Liver (tissue), 9 donors: Measurements from ENCODE around the gene DDIT4. TPM values are rescaled to one million over a fixed set of nuclear protein-coding genes. Genes with fewer than 3 reads are reported as not detected.
"Not testable (repeated sequence)": the region's sequence is repeated elsewhere in the genome, so short reads cannot be mapped to it uniquely, and the experiment has no call there.

Experiments used
- DNase-seq: peaks from one replicate; pipeline ENCODE4 v3.0.0-alpha.2; 2017; ENCODE audit warnings: low spot score
- H3K27ac ChIP-seq, 2 donors: one replicate each; pipeline ENCODE4 v1.7.0; 2013; ENCODE audit warnings: inconsistent platforms in 2 of 2, low read length in 2 of 2, control low read depth in 1 of 2, low read depth in 1 of 2, mild to moderate bottlenecking in 1 of 2
- H3K27me3 ChIP-seq, 4 donors: one replicate each; pipeline versions ENCODE4 v1.6.1 to v1.7.0; 2013; ENCODE audit warnings: low read length in 3 of 4, inconsistent platforms in 1 of 4, mild to moderate bottlenecking in 1 of 4, moderate library complexity in 1 of 4; ENCODE audit not compliant: control insufficient read depth in 4 of 4, insufficient read depth in 4 of 4
- H3K36me3 ChIP-seq, 4 donors: one replicate each; pipeline versions ENCODE4 v1.6.1 to v1.7.0; 2013; ENCODE audit warnings: low read length in 3 of 4, mild to moderate bottlenecking in 3 of 4, low read depth in 1 of 4, moderate library complexity in 1 of 4; ENCODE audit not compliant: control insufficient read depth in 4 of 4, insufficient read depth in 3 of 4
- H3K4me1 ChIP-seq, 4 donors: one replicate each; pipeline versions ENCODE4 v1.6.1 to v1.7.0; 2013; ENCODE audit warnings: low read length in 3 of 4, mild to moderate bottlenecking in 3 of 4, moderate library complexity in 1 of 4; ENCODE audit not compliant: control insufficient read depth in 4 of 4, insufficient read depth in 4 of 4
- H3K4me3 ChIP-seq, 3 donors: one replicate each; pipeline versions ENCODE4 v1.6.1 to v1.7.0; 2013; ENCODE audit warnings: low read length in 3 of 3, control low read depth in 1 of 3, low read depth in 1 of 3, mild to moderate bottlenecking in 1 of 3
- H3K9ac ChIP-seq, 2 donors: one replicate each; pipeline ENCODE4 v1.7.0; 2013; ENCODE audit warnings: low read length in 2 of 2, mild to moderate bottlenecking in 2 of 2, moderate library complexity in 2 of 2, control low read depth in 1 of 2, low read depth in 1 of 2
- H3K9me3 ChIP-seq, 4 donors: one replicate each; pipeline versions ENCODE4 v1.6.1 to v1.7.0; 2013; ENCODE audit warnings: low read length in 3 of 4; ENCODE audit not compliant: control insufficient read depth in 4 of 4
- ATF3 ChIP-seq: IDR thresholded peaks from 2 replicates; pipeline ENCODE4 v1.6.1; 2016; ENCODE audit warnings: antibody characterized with exemption
- EGR1 ChIP-seq, 2 donors: IDR thresholded peaks; 2 replicates each; pipeline ENCODE4 v1.6.1; 2016 to 2018; ENCODE audit warnings: antibody characterized with exemption in 2 of 2, low read depth in 2 of 2
- FOXA1 ChIP-seq: IDR thresholded peaks from 2 replicates; pipeline ENCODE4 v1.6.1; 2016; ENCODE audit warnings: antibody characterized with exemption
- FOXA2 ChIP-seq: IDR thresholded peaks from 2 replicates; pipeline ENCODE4 v1.6.1; 2016; ENCODE audit warnings: antibody characterized with exemption
- GABPA ChIP-seq, 2 donors: IDR thresholded peaks in 1 of 2; conservative IDR thresholded peaks in 1 of 2; 2 replicates each; pipeline ENCODE4 v1.6.1; 2016; ENCODE audit warnings: antibody characterized with exemption in 2 of 2, mild to moderate bottlenecking in 1 of 2, moderate library complexity in 1 of 2
- HNF4A ChIP-seq, 2 donors: conservative IDR thresholded peaks; 2 replicates each; pipeline ENCODE4 v1.6.1; 2016; ENCODE audit warnings: antibody characterized with exemption in 2 of 2, mild to moderate bottlenecking in 2 of 2
- HNF4G ChIP-seq: IDR thresholded peaks from 2 replicates; pipeline ENCODE4 v1.6.1; 2016; ENCODE audit warnings: antibody characterized with exemption
- JUND ChIP-seq, 2 donors: IDR thresholded peaks; 2 replicates each; pipeline ENCODE4 v1.6.1; 2016; ENCODE audit warnings: antibody characterized with exemption in 2 of 2
- NR2F2 ChIP-seq: IDR thresholded peaks from 2 replicates; pipeline ENCODE4 v1.6.1; 2016; ENCODE audit warnings: antibody characterized with exemption
- RAD21 ChIP-seq, 2 donors: IDR thresholded peaks; 2 replicates each; pipeline ENCODE4 v1.6.1; 2016; ENCODE audit warnings: antibody characterized with exemption in 2 of 2, mild to moderate bottlenecking in 2 of 2
- REST ChIP-seq: IDR thresholded peaks from 2 replicates; pipeline ENCODE4 v1.6.1; 2016; ENCODE audit warnings: antibody characterized with exemption, mild to moderate bottlenecking
- RXRA ChIP-seq, 2 donors: IDR thresholded peaks; 2 replicates each; pipeline ENCODE4 v1.6.1; 2017 to 2018; ENCODE audit warnings: antibody characterized with exemption in 2 of 2, mild to moderate bottlenecking in 1 of 2
- SP1 ChIP-seq: IDR thresholded peaks from 2 replicates; pipeline ENCODE4 v1.6.1; 2018; ENCODE audit warnings: antibody characterized with exemption, mild to moderate bottlenecking
- TAF1 ChIP-seq: conservative IDR thresholded peaks from 2 replicates; pipeline ENCODE4 v1.6.1; 2016; ENCODE audit warnings: antibody characterized with exemption, mild to moderate bottlenecking
- YY1 ChIP-seq: IDR thresholded peaks from 2 replicates; pipeline ENCODE4 v1.6.1; 2016; ENCODE audit warnings: antibody characterized with exemption, mild to moderate bottlenecking
- ZBTB33 ChIP-seq: IDR thresholded peaks from 2 replicates; pipeline ENCODE4 v1.6.1; 2016; ENCODE audit warnings: antibody characterized with exemption
- WGBS: extraction: QIAGEN DNeasy Blood & Tissue Kit; methylation state at CpG from one replicate; pipeline ENCODE4 v1.1.7; 2013; 5-methylcytosine and 5-hydroxymethylcytosine counted together
- polyA plus RNA-seq, 2 donors: library from polyadenylated mRNA; stranded (reverse) in 1 of 2; unstranded in 1 of 2; fragments of 200-250 nt in 1 of 2; fragments of >200 nt in 1 of 2; fragmentation: Nextera tagmentation in 1 of 2; extraction: Ambion mirVana in 1 of 2; gene quantifications; one replicate each; pipeline versions ENCODE4 v1.2.1 to v1.2.3, GENCODE V29; 2013 to 2015
- total RNA-seq, 2 donors: library from RNA; depleted of rRNA; stranded (reverse); fragments of >200 nt; gene quantifications; one replicate each; pipeline ENCODE4 v1.2.3, GENCODE V29; 2014
- TF ChIP-seq, protein P1 (sequence below): fragments of 150-350 bp; IDR thresholded peaks from 2 replicates; pipeline ENCODE4 v1.5.1; 2017; ENCODE audit warnings: improper control_type of control experiment, low read depth, low read length; ENCODE audit not compliant: missing input control
- TF ChIP-seq, protein P2 (sequence below): IDR thresholded peaks from 2 replicates; pipeline ENCODE4 v1.6.1; 2016; ENCODE audit warnings: antibody characterized with exemption
- donor health status: healthy.
- donor health status: healthy.
- donor health status: healthy.
- donor health status: healthy.
- donor health status: healthy.

DDIT4 gene
- total and polyA plus RNA-seq, 4 donors = 18.4 to 69.0 (median 43.7) TPM

DNA sequence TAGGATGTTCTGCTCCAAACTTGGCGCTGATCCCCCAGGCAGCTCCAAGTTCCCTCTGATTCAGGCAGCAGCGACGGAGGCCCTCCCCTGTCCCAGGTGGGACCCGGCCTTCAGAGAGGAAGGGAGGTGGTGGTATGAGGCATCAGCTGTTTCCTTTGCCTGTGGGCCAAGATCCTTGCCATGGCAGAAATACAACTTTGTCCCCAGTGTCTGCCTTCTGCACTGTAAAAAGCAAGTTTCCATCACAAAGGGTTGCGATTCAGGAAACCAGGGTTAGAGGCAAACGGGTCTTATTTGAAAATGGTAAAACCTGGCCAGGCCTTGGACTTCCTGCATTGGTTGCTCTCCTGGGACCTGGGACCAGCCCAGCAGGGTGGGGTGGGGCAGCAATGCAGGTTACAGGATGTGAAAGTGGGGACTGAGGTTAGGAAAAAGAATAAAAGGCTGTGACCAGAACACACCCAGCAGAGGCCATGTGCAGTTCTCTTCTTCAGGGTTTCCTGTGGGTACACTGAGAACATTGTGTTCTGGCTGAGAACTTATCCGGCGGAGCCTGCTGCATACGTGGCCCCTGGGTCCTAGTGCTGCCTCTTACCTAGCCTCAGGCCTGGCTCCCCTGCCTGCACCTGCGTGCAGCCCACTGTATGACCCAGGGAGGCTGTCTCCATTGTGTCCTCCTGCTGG is 25.1 kb upstream of the DDIT4 start:
- DNase-seq = no peak
- 32% methylated on average over 10 of the region's 10 CpGs for WGBS
- Histone ChIP-seq H3K27ac (peak overlapping the region; percentile 71 to 76), H3K9me3 (no peaks in the 10 kb centered on the region), H3K36me3 (no peaks in the 10 kb centered on the region), H3K9ac (peak overlapping the region in 1 of 2 donors; percentile 4), H3K27me3 (no peaks in the 10 kb centered on the region), H3K4me3 (no peak overlapping the region), H3K4me1 (peaks cover 7 to 33% (median 23%) of the 10 kb centered on the region in 4 donors)
- TF ChIP-seq NR2F2 (peak; percentile 99), RXRA (IDR thresholded peaks at IDR 0.05) (peak; percentile 68 to 86), REST (peak; percentile 52), ATF3 (no peak), FOXA2 (no peak), FOXA1 (peak; percentile 24), GABPA (IDR thresholded peaks at IDR 0.05 in 1 of 2, conservative IDR thresholded peaks at IDR 0.05 in 1 of 2) (peak in 1 of 2 donors; percentile 17), HNF4G (peak; percentile 37), EGR1 (IDR thresholded peaks at IDR 0.05; ENCODE audit: low read depth in 2 of 2) (peak in 1 of 2 donors; percentile 60), SP1 (peak; percentile 97), JUND (IDR thresholded peaks at IDR 0.05) (peak in 1 of 2 donors; percentile 55), HNF4A (conservative IDR thresholded peaks at IDR 0.05) (peak; percentile 3 to 31), YY1 (peak; percentile 59), TAF1 (peak; percentile 76), ZBTB33 (no peak), RAD21 (IDR thresholded peaks at IDR 0.05) (peak; percentile 47 to 65)
- TF ChIP-seq, protein P1, sequence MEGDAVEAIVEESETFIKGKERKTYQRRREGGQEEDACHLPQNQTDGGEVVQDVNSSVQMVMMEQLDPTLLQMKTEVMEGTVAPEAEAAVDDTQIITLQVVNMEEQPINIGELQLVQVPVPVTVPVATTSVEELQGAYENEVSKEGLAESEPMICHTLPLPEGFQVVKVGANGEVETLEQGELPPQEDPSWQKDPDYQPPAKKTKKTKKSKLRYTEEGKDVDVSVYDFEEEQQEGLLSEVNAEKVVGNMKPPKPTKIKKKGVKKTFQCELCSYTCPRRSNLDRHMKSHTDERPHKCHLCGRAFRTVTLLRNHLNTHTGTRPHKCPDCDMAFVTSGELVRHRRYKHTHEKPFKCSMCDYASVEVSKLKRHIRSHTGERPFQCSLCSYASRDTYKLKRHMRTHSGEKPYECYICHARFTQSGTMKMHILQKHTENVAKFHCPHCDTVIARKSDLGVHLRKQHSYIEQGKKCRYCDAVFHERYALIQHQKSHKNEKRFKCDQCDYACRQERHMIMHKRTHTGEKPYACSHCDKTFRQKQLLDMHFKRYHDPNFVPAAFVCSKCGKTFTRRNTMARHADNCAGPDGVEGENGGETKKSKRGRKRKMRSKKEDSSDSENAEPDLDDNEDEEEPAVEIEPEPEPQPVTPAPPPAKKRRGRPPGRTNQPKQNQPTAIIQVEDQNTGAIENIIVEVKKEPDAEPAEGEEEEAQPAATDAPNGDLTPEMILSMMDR = no peak
- TF ChIP-seq, protein P2, sequence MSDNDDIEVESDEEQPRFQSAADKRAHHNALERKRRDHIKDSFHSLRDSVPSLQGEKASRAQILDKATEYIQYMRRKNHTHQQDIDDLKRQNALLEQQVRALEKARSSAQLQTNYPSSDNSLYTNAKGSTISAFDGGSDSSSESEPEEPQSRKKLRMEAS = peak; percentile 83

- not testable (repeated sequence) for H3K9ac ChIP-seq, H3K9me3 ChIP-seq, H3K4me3 ChIP-seq, DNase-seq, H3K36me3 ChIP-seq, H3K27me3 ChIP-seq
- Histone ChIP-seq H3K27ac (peak overlapping the region; percentile 71 to 76), H3K4me1 (peaks cover 7 to 28% (median 26%) of the 10 kb centered on the region in 4 donors)
- WGBS = 91% methylated on average over 17 of the region's 17 CpGs
These were observed 24.4 kb upstream of the DDIT4 start for GRCh38 chr10:72249176-72249862.
